Activated T-cell treated with anti-CD3 and anti-CD28 coated beads for 24 hours (primary cell): ENCODE data around the gene PTPRN2.
"Not testable (repeated sequence)": the region's sequence is repeated elsewhere in the genome, so short reads cannot be mapped to it uniquely, and the experiment has no call there.

Experiments
- DNase-seq: peaks from one replicate; pipeline ENCODE4 v3.0.0-alpha.2; 2020; ENCODE audit warnings: low read depth

The PTPRN2 gene

GRCh38 chr7:158048569-158048968 is 539.1 kb downstream of the PTPRN2 start:
- DNase-seq = no peak

GRCh38 chr7:158047391-158048059 is 540.1 kb downstream of the PTPRN2 start:
- DNase-seq = no peak

- DNase-seq = not testable (repeated sequence)
These were observed 541.4 kb downstream of the PTPRN2 start for GRCh38 chr7:158046246-158046645.

- DNase-seq = no peak
These were observed 543.2 kb downstream of the PTPRN2 start for GRCh38 chr7:158044482-158044823.

- DNase-seq = no peak
These were observed 543.8 kb downstream of the PTPRN2 start for GRCh38 chr7:158043551-158044481.

GRCh38 chr7:158042156-158042880 is 545.3 kb downstream of the PTPRN2 start:
- DNase-seq = no peak

- no peak for DNase-seq
These were observed 547.4 kb downstream of the PTPRN2 start for GRCh38 chr7:158040199-158040598.

GRCh38 chr7:158039270-158039669 is 548.4 kb downstream of the PTPRN2 start:
- DNase-seq = no peak

- DNase-seq = no peak
These were observed 550.4 kb downstream of the PTPRN2 start for GRCh38 chr7:158037211-158037610.

- no peak for DNase-seq
These were observed 552.3 kb downstream of the PTPRN2 start for GRCh38 chr7:158035343-158035742.

- no peak for DNase-seq
These were observed 553.1 kb downstream of the PTPRN2 start for GRCh38 chr7:158034571-158034970.

- not testable (repeated sequence) for DNase-seq
These were observed 553.7 kb downstream of the PTPRN2 start for GRCh38 chr7:158033925-158034324.

GRCh38 chr7:158033196-158033595 is 554.4 kb downstream of the PTPRN2 start:
- DNase-seq = no peak

- no peak for DNase-seq
These were observed 555.0 kb downstream of the PTPRN2 start for GRCh38 chr7:158032561-158033115.

GRCh38 chr7:158031867-158032308 is 555.7 kb downstream of the PTPRN2 start:
- no peak for DNase-seq

GRCh38 chr7:158030566-158030965 is 557.1 kb downstream of the PTPRN2 start:
- no peak for DNase-seq

GRCh38 chr7:158030071-158030470 is 557.6 kb downstream of the PTPRN2 start:
- no peak for DNase-seq

GRCh38 chr7:158029509-158029908 is 558.1 kb downstream of the PTPRN2 start:
- no peak for DNase-seq

GRCh38 chr7:158028971-158029370 is 558.7 kb downstream of the PTPRN2 start:
- no peak for DNase-seq

- DNase-seq = no peak
These were observed 559.2 kb downstream of the PTPRN2 start for GRCh38 chr7:158028290-158028941.

- DNase-seq = no peak
These were observed 560.0 kb downstream of the PTPRN2 start for GRCh38 chr7:158027646-158028045.
